Islet precursor cell (in vitro differentiated cells): Measurements from ENCODE around the gene CNTN5.
"Not testable (repeated sequence)": the region's sequence is repeated elsewhere in the genome, so short reads cannot be mapped to it uniquely, and the experiment has no call there.

ENCODE experiments used
- DNase-seq: peaks from one replicate; pipeline ENCODE4 v3.0.0-alpha.2; 2018

The CNTN5 gene

DNA sequence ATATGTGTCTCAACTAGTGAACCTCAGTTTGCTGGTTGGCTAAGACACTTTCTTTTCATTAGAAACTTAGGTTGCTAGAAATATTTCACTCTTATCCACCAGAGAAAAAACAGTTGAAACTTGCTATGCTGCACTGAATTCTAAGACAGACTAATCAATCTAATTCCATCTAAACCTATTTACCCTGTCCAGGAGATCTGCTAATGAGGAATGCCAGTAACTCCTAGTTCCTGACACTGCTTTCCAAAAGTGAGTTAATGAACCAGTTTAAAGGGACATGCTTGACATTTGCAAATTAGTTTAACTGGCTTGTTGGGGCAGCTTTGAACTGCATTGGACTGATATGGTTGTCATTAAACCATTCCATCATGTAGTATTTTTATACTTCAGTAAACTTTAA lies 258.5 kb downstream of the CNTN5 start:
- DNase-seq, result no peak

DNA sequence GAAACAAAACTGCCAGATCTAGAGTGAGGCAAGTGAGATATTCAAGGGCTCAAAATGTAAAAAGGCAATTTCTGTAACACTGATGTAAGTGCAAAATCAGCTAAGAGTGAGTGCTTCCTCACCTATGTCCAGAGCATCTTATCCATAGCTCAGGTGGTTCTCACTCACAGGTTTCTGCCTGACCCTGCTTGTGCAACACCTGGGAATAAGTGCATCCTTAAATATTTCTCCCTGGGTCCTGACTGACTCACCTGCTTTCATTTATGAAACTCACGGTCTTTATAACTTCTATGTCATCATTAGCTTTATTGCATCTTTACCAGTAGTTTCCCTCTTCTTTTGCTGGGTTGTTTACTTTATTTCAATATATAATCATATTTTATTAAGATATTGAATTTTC lies 260.6 kb downstream of the CNTN5 start:
- DNase-seq, result no peak

DNA sequence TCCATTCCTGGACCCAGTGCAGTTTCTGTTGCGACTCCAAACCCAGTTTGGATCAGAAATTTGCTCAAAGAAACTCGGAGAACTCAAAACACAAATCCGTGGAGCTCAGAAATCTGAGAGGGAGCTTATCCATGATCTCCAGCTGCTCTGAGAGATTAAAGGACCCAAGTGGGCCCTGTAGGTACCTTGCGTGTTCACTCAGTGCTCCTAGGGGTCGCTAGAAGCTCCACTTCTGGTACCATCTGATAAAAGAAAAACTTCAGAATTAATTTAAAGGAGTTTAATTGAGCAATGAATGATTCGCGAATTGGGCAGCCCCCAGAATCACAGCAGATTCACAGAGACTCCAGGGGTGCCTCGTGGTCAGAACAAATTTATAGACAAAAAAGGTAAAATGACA lies 277.2 kb downstream of the CNTN5 start:
- not testable (repeated sequence) for DNase-seq

DNA sequence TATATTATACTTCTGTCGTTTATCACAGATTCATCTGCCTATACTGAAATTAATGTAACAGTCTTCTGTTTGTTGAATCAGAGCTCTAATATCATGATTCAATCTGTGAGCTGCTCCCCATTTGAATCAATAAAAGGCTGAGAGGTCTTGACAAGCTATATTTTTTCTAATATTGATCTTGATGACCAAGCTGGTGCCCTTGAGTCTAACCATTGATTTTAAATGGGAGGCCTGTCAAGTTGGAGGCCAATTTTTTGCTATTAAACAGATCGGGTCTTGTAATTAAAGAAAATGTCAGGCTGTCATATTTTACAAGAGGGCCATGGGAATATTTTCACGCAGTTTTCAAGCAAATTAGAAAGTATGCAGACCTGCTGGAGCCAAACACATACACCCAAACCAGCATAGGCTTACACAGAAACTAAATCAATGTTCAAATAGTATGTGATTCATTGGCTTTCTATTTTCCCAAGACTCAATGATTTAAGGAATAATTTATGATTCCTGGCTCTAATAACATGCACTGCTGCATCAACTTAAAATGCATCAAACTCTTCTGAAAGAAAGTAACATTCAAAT lies 286.9 kb downstream of the CNTN5 start:
- DNase-seq, result no peak

DNA sequence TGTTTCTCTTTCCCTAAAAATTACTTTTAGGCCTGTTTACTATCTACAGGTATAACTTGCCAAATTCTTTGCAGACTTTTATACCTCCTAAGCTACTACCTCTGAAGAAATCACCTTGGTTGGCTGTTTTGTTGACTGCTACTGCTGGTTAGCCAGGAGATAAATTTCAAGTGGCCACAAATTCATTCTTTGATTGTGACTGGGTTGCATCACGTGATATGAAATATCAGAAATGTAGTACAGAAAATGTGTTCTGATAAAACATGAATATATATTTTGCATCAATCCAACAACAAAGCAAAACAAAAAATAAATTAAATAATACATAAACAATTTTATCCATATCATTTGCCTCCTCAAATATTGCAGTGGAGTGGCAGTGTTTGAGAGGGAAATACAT lies 291.1 kb downstream of the CNTN5 start:
- no peak for DNase-seq

GRCh38 chr11:99316776-99317520 lies 296.2 kb downstream of the CNTN5 start:
- no peak for DNase-seq

DNA sequence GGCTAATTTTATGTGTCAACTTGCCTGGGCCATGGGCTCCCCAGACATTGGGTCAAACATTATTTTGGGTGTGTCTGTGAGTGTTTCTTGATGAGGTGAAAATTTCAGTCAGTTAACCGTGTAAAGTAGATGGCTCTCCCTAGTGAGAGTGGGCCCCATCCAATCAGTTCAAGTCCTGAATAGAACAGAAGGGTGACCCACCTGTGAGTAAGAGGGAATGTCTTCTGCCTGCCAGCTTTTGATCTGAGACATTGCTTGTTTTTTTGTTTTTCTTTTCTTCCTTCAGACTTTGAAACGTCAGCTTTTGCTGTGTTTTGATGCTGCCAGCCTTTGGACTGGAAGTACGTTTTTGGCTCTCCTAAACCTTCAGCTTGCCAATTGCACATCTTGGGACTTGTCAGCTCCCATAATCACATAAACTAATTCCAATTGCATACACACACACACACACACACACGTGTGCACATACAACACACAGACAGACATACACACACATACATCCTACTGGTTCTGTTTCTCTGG lies 300.1 kb downstream of the CNTN5 start:
- DNase-seq, result no peak

GRCh38 chr11:99325847-99326246 lies 305.1 kb downstream of the CNTN5 start:
- no peak for DNase-seq

DNA sequence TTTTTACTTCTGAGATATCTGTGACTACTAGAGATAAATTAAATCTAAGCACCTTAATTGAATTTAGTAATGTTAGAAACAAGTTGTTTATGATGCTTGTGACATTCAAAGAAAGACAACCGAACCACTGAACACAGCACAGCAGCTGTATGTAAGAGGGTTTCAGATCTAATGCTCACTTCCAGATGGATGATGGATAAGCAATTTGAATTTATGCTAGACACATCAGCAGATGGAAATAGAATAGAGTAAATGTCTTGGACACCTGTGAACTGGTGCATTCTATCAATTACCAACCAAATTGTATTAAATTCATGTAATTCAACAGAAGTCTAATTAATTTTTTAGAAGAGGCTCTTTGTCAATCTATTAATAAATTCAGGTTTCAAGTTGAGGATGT lies 306.3 kb downstream of the CNTN5 start:
- DNase-seq, result no peak

DNA sequence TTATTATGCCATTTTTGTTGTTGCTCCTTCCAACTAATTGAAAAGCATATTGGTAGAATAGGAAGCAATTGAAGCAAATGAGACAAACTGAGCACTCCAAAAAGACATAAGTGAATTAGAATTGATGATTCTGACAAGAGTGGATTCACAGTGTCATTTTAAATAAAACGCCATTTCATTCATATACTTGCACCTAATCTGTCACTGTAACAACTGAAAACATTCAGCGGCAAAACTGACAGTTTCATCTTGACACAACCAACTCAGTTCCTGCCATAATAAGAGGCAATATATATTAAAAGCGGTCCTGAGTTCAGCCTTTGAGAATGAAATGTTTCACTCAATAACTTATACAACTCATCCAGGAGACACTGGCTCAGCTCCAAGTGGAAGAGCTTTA lies 306.8 kb downstream of the CNTN5 start:
- DNase-seq, result no peak

- DNase-seq, result no peak
Measured at GRCh38 chr11:99333621-99334020, 312.9 kb downstream of the CNTN5 start.

DNA sequence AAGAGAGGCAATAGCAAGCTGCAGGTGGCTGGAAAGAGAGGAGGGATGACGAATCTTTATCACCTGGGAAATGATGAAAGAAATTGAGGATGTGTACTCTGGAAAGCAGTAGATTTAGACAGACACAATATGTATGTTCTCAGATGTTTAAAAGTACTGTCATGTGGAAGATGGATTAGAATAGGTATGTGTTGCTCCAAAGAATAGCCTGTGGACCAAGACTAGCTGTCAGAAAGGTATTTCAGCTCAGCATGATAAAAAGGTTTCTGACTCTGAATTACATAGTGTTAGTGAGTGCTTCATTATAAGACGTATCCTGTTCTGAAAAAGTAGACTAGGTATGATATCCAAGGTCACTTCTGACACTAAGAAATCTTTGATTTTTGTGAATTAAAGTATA lies 322.4 kb downstream of the CNTN5 start:
- no peak for DNase-seq

- DNase-seq, result no peak
Measured at GRCh38 chr11:99349151-99349673, 328.5 kb downstream of the CNTN5 start.

DNA sequence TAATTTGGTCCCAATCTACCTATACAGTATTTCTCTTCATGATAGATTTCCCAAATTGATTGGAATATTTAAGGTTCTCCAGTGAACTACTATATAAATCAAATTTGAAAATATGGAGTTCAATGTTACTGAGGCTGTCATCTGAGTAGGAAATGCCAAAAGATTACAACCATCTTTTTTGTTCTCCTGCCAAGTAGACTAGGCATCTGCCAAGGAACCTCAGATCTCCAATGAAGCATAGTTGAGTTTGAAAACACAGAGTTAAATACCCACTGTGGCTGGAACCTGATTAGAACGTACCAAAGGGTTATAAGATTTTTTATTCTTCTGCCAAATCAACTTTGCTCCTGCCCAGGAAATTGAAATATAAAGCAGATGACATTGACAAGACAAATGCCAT lies 330.9 kb downstream of the CNTN5 start:
- DNase-seq, result no peak

GRCh38 chr11:99352642-99353041 lies 331.9 kb downstream of the CNTN5 start:
- no peak for DNase-seq

DNA sequence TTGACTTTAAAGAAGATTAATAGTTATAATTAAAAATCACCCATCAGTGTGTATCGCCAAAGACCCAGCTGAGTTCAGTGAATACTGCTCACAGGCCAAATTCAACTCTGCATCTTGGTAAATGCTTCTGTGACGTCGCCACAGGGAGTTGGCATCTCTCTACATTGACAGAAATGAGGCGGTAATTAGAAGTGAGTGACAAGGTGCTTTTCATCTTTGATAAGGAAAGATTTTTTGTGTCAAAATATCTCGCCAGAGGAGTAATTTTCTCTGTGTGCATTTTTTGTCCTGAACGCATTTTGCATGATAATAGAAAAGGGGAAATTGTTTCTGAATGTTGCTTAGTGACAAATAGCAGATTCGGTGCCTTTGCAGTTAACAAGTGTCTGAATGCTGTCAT lies 345.8 kb downstream of the CNTN5 start:
- DNase-seq, result no peak

- DNase-seq, result no peak
Measured at GRCh38 chr11:99368583-99368982, 347.8 kb downstream of the CNTN5 start.

DNA sequence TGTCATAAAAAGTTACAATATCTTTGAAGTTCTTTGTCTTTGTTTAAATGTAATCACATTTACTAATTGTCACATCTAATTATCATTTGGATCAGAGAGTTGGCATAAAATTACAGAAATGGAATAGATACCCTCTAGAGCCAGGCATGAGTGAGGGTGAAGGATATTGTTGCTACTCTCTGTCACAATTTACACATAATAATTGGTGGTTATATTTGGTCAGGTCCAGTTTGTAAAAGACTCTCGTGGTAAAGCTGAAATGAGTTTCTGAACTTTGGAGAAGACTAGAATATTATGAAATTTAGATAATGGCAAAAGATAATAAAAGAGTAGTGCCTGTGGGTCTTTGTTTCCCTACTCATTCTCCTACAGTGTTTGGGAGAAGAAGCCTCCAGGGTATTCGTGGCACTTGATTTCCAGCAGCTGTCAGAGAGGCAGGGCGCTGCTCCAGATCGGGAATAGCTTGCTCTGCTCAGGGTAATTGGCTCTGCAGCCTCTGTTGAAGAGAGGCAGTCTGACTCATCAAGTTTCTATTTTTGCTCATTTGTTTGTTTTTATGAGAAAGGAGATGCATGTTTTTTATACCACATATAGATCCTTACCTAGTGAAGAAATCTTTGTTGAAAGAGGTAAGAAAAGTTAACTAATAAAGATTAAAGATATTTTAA lies 349.9 kb downstream of the CNTN5 start:
- DNase-seq, result peak; percentile 91

DNA sequence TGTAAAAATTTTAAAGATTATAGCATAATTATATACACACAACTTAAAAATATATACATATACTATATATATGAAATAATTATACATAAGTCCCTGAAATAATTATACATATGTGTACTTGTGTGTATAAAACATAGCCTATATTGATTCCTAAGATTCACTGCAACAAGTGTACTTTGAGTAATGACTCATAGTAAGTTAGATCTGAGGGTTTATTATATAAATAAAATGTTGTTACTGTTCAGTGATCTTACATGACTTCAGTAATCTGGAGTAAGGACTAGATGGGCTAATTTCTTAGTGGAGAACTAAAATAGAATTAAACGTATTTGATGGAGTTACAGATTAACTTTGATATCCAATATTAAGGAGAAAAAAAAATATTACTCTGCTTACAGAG lies 350.5 kb downstream of the CNTN5 start:
- no peak for DNase-seq

DNA sequence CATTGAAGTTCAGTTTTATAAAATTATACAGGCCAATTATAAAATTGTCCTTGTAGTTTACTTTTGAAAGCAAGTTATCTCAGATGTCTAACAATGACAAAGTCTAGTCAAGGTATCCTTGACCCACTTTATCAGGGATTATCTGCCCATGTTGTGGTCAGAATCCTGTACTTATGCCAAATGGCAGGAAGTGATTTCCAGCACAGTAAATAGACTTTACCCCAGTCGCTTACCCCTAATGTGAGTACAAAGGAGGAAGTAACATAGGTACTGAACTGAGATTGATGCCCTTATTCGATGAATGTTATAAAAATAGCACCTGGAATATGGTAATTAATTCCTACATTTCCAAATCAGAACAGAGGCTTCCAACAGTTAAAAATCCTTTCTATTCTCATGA lies 355.7 kb downstream of the CNTN5 start:
- no peak for DNase-seq

DNA sequence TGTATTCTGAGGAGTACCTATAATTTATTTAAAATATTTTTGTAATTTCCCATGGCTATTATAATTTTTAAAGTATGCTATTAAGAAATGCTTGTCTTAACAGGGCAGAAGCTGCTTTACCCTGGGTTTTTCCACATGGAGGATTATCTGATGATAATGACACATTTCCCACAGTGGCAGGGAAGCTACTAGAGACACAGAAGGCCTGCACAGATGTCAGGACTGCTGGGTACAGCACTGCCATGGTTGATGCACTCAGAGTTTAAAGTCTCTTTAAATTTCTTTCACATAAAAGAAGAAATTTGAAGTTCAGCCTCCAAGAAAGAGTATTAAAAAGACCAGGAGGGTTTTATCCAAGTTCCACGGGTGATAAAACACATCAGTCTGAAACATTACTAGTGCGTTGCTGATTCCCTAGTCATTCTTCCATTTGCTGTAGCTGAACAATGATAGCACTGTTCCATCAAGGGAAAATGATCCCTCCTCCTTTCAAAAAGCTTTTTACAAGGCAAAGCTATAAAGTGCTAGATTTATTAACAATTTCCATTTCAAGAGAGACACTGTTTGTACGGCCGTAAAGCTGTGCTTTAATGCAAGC lies 363.0 kb downstream of the CNTN5 start:
- DNase-seq, result peak; percentile 50

DNA sequence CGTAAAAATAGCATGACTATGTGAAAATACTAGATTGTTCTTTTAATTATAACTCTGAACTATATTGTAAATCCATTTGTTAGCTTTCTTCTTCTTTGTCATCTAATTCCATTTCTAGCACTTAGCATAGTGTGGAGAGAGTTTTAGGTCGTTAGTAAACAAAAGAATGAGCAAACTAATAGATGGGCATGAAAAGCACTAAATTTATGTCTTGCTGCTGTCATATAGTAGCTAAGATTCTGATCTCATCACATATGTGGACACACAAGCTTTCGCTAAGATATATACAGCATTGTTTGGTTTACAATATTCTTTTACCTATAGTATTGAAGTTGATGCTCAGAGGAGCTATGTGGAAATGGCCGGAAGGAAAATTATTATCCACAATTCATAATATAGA lies 370.5 kb downstream of the CNTN5 start:
- DNase-seq, result no peak

- DNase-seq, result peak; percentile 54
Measured at GRCh38 chr11:99406345-99406744, 385.6 kb downstream of the CNTN5 start.

- no peak for DNase-seq
Measured at GRCh38 chr11:99410636-99411035, 389.9 kb downstream of the CNTN5 start.
